ENCODE results near the gene SCN2A.
"Not testable (repeated sequence)": the region's sequence is repeated elsewhere in the genome, so short reads cannot be mapped to it uniquely, and the experiment has no call there.

The SCN2A gene

DNA sequence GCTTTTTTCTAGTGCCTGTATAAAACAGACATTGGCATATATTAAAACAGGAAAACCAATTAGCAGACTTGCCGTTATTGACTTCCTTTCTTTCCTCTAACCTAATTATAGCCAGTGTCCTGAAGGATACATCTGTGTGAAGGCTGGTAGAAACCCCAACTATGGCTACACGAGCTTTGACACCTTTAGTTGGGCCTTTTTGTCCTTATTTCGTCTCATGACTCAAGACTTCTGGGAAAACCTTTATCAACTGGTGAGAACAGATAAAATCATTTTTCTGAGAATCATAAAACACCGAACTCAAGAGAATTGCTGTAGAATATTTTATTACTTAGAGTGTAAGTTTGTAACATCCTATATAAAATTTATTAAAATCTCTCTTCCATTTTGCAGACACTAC, 74.3 kb downstream of the SCN2A start:
- TF ChIP-seq, protein P1, sequence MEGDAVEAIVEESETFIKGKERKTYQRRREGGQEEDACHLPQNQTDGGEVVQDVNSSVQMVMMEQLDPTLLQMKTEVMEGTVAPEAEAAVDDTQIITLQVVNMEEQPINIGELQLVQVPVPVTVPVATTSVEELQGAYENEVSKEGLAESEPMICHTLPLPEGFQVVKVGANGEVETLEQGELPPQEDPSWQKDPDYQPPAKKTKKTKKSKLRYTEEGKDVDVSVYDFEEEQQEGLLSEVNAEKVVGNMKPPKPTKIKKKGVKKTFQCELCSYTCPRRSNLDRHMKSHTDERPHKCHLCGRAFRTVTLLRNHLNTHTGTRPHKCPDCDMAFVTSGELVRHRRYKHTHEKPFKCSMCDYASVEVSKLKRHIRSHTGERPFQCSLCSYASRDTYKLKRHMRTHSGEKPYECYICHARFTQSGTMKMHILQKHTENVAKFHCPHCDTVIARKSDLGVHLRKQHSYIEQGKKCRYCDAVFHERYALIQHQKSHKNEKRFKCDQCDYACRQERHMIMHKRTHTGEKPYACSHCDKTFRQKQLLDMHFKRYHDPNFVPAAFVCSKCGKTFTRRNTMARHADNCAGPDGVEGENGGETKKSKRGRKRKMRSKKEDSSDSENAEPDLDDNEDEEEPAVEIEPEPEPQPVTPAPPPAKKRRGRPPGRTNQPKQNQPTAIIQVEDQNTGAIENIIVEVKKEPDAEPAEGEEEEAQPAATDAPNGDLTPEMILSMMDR (IDR thresholded peaks at IDR 0.05; ENCODE audit: control extremely low read depth, extremely low read depth, low read depth, missing control alignments), result no peak
- DNase-seq (ENCODE audit: extremely low spot score), result no peak
- ChIA-PET POLR2A (no interaction called here), CTCF (interaction anchor here (2.4 kb wide), 1 partner anchor 20 kb away, joined by 7 read pairs; no protein-coding TSS in a partner anchor)

DNA sequence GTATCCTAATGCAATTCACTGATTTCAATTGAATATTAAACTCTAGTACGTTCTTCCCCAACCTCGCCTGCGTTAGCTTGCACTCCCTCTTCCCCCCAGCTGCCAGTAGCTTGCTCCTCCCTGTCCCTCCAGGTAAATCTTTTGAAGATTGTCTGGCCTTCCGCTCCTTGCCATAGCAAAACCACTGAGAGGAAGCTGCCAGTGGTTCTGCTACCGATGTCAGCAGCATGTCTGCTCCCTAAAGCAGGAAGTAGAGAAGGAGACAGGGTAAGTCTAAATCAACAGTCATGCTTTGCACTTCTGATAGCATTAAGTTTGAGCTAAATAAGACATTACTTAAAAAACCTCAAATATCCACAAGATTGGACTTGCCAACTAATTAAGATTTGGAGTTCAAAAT, 89.1 kb downstream of the SCN2A start:
- CTCF ChIA-PET, result no interaction called here
- DNase-seq (ENCODE audit: extremely low spot score), result no peak
- POLR2A ChIA-PET, result no interaction called here
- TF ChIP-seq, protein P1 (IDR thresholded peaks at IDR 0.05; ENCODE audit: control extremely low read depth, extremely low read depth, low read depth, missing control alignments), result no peak

DNA sequence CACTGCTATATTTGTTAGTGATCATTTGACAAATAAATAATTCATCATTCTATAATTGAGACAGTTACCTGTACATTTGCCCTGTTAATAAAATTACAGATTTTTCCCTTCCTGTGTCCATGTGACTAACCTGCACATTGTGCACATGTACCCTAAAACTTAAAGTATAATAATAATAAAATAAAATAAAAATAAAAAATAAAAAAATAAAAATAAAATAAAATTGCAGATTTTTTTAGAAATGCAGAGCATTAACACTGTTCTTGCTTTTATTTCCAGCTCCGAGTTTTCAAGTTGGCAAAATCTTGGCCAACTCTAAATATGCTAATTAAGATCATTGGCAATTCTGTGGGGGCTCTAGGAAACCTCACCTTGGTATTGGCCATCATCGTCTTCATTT, 105.1 kb downstream of the SCN2A start:
- DNase-seq (ENCODE audit: extremely low spot score); POLR2A ChIA-PET: not testable (repeated sequence)
- CTCF ChIA-PET, result interaction anchor here (1.4 kb wide), 1 partner anchor 32 kb away, joined by 4 read pairs; no protein-coding TSS in a partner anchor

DNA sequence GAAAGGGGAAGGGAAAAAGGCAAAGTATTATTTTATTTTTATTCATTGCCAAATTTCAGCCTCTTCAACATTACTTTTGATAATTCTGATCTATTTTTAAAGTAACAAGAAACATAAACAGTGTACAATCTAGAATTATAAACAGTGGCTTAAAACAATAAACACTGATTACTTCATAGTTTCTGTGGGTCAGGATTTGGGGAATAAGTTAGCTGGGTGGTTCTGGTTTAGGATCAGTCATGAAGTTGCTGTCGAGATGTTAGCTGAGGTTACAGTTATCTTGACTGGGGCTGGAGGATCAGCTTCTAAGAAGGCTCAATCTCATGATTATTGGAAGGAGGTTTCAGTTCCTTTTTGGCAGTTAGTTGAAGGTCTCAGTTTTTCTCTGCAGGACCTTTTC, 109.2 kb downstream of the SCN2A start:
- ChIA-PET POLR2A (no interaction called here), CTCF (interaction anchor here (0.9 kb wide), 1 partner anchor 24 kb away, joined by 4 read pairs; no protein-coding TSS in a partner anchor)
- no peak for DNase-seq (ENCODE audit: extremely low spot score)
- TF ChIP-seq, protein P1 (IDR thresholded peaks at IDR 0.05; ENCODE audit: control extremely low read depth, extremely low read depth, low read depth, missing control alignments), result no peak

DNA sequence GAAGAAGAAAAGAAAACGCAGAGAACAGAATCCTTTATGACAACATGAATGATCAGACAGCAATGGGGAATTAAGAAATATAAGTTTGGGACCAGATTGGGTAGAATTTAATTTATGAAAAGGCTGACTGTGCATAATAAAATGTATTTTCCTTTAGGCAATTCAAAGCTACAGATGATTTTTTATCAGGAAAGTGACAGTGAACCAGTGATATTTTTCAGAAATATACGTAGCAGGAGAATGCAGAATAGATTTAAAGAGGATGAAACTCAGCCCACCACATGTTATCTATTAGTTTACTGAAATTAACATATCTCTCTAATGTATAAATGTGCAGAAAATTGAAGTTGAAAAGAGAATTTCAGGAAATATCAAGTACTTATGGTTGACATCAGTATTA, 110.0 kb downstream of the SCN2A start:
- ChIA-PET POLR2A (no interaction called here), CTCF (interaction anchor here (0.9 kb wide), 1 partner anchor 24 kb away, joined by 4 read pairs; no protein-coding TSS in a partner anchor)
- TF ChIP-seq, protein P1 (IDR thresholded peaks at IDR 0.05; ENCODE audit: control extremely low read depth, extremely low read depth, low read depth, missing control alignments), result no peak
- DNase-seq (ENCODE audit: extremely low spot score), result no peak

DNA sequence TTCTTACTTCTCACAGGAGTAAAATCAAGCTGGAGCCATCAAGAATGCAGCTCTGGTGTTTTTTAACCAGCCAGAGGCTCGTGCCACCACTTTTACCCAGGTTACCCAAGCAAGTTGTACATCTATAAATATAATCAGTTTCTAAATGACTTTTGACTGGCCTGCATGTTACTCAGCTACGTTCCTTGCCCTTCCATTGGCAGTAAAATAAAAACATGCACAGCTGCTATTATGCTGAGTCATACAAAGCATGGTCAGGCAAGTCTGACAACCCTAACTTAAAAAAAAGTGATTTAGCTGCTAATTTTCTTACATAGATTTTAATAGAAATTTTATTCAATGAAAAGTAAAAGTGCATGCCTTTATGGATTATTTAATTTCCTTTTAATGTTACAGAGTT, 118.5 kb downstream of the SCN2A start:
- CTCF ChIA-PET, result no interaction called here
- POLR2A ChIA-PET, result no interaction called here
- DNase-seq (ENCODE audit: extremely low spot score), result no peak
- TF ChIP-seq, protein P1 (IDR thresholded peaks at IDR 0.05; ENCODE audit: control extremely low read depth, extremely low read depth, low read depth, missing control alignments), result no peak

DNA sequence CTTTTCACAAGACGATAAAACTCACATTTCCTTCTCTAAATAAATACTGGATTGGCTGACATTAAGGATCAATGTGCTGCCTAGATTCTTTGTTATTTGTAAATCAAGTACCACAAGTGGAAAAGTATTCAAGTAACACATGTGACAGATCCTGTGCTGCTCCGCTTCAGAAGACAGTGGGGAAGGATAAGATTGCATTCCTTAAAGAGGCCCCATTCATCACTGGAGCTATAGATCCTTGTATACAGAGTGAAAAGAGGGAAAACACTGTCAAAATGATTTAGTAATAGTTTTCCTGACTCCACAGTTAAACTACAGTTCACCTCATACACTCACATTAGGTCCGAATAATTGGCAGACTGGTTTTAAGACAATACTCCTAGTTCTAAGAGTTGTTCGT, 122.3 kb downstream of the SCN2A start:
- POLR2A ChIA-PET, result no interaction called here
- CTCF ChIA-PET, result no interaction called here

More for the DNA sequence above, 122.3 kb downstream of the SCN2A start:
- TF ChIP-seq, protein P1 (IDR thresholded peaks at IDR 0.05; ENCODE audit: control extremely low read depth, extremely low read depth, low read depth, missing control alignments), result no peak
- DNase-seq (ENCODE audit: extremely low spot score), result no peak

Data from GM10248 (cell line).